IMR-90 (cell line): Measurements from ENCODE around the gene MAP7. TPM values are rescaled to one million over a fixed set of nuclear protein-coding genes. Genes with fewer than 3 reads are reported as not detected.
A peak's percentile ranks its signal among the peaks of the same experiment; 100 is the strongest.

Source experiments
- ATAC-seq: fragments of 200-7000 bp; cut with Tn5 transposase; 2 replicates; pipeline ENCODE4 v1.9.1; 2020; ENCODE audit warnings: low read depth, mild to moderate bottlenecking, moderate library complexity
- BruUV-seq: library from RNA; stranded (reverse); fragments of 400-500 nt; replicated peaks from 2 replicates; lab custom pipeline; 2021; lab: Mats Ljungman, UMichigan
- CTCF ChIA-PET: fragments of 300-600 bp; formaldehyde crosslinking; extraction: SDS; loops from one replicate; lab custom pipeline; 2021; ENCODE audit warnings: antibody characterized with exemption; lab: Yijun Ruan, JAX
- POLR2A ChIA-PET: fragments of 300-600 bp; sonication (Branson Sonifier 250); formaldehyde crosslinking; loops from one replicate; lab custom pipeline; 2022; ENCODE audit warnings: antibody characterized with exemption; ENCODE audit not compliant: unreplicated experiment; lab: Charles Lee
- DNase-seq: peaks from one replicate; pipeline ENCODE4 v3.0.0; 2013
- H2AFZ ChIP-seq: replicated peaks from 2 replicates; pipeline ENCODE3; 2013; ENCODE audit warnings: low read length, mild to moderate bottlenecking; ENCODE audit not compliant: poor library complexity
- H2AK5ac ChIP-seq: 2 replicates; pipeline ENCODE4 v1.6.1; 2013; ENCODE audit warnings: low read depth, low read length, inconsistent platforms
- H2AK9ac ChIP-seq: replicated peaks from 2 replicates; pipeline ENCODE3; 2013; ENCODE audit warnings: mild to moderate bottlenecking, low read depth, low read length, moderate library complexity; ENCODE audit not compliant: poor library complexity
- H2BK120ac ChIP-seq: 2 replicates; pipeline ENCODE4 v1.6.1; 2013; ENCODE audit warnings: low read depth, low read length, inconsistent platforms
- H2BK15ac ChIP-seq: 3 replicates; pipeline ENCODE4 v1.6.1; 2013; ENCODE audit warnings: low read depth, low read length, inconsistent platforms
- H2BK20ac ChIP-seq: 2 replicates; pipeline ENCODE4 v1.6.1; 2013; ENCODE audit warnings: low read depth, mild to moderate bottlenecking, inconsistent platforms, low read length, moderate library complexity
- H2BK5ac ChIP-seq: 2 replicates; pipeline ENCODE4 v1.6.1; 2013; ENCODE audit warnings: mild to moderate bottlenecking, low read depth, low read length, inconsistent platforms; ENCODE audit not compliant: poor library complexity, severe bottlenecking
- H3K14ac ChIP-seq: replicated peaks from 2 replicates; pipeline ENCODE4 v1.6.1; 2013; ENCODE audit warnings: low read depth, low read length, inconsistent platforms
- H3K18ac ChIP-seq: 2 replicates; pipeline ENCODE4 v1.6.1; 2013; ENCODE audit warnings: low read depth, low read length, control low read depth
- H3K23ac ChIP-seq: 2 replicates; pipeline ENCODE4 v1.6.1; 2013; ENCODE audit warnings: low read depth, low read length, inconsistent platforms
- H3K27ac ChIP-seq: 2 replicates; pipeline ENCODE4 v1.5.1; 2013; ENCODE audit warnings: mild to moderate bottlenecking, control low read depth, low read length; ENCODE audit not compliant: insufficient read depth
- H3K27me3 ChIP-seq: 2 replicates; pipeline ENCODE4 v1.6.1; 2013; ENCODE audit warnings: low read length; ENCODE audit not compliant: control insufficient read depth, insufficient read depth
- H3K36me3 ChIP-seq: 2 replicates; pipeline ENCODE4 v1.6.1; 2013; ENCODE audit warnings: low read length, mixed read lengths; ENCODE audit not compliant: control insufficient read depth, insufficient read depth
- H3K4ac ChIP-seq: 2 replicates; pipeline ENCODE4 v1.6.1; 2013; ENCODE audit warnings: low read depth, low read length, inconsistent platforms
- H3K4me1 ChIP-seq: 2 replicates; pipeline ENCODE4 v1.6.1; 2013; ENCODE audit warnings: low read length, mixed read lengths; ENCODE audit not compliant: control insufficient read depth, insufficient read depth
- H3K4me2 ChIP-seq: 2 replicates; pipeline ENCODE4 v1.6.1; 2013; ENCODE audit warnings: low read depth, mild to moderate bottlenecking, control low read depth, low read length, moderate library complexity
- H3K4me3 ChIP-seq: 2 replicates; pipeline ENCODE4 v1.5.1; 2013; ENCODE audit warnings: low read depth, mild to moderate bottlenecking, control low read depth, low read length, moderate library complexity; ENCODE audit not compliant: insufficient read depth
- H3K56ac ChIP-seq: 2 replicates; pipeline ENCODE4 v1.6.1; 2013; ENCODE audit warnings: low read length, inconsistent platforms; ENCODE audit not compliant: insufficient read depth; ENCODE audit errors: extremely low read depth
- H3K79me1 ChIP-seq, 2 experiments: 2 replicates each; pipeline ENCODE4 v1.6.1; 2013; ENCODE audit warnings: low read length in 2 of 2, inconsistent platforms in 1 of 2, low read depth in 1 of 2
- H3K9ac ChIP-seq: 2 replicates; pipeline ENCODE4 v1.6.1; 2013; ENCODE audit warnings: low read depth, low read length, control low read depth
- H3K9me1 ChIP-seq: 2 replicates; pipeline ENCODE4 v1.6.1; 2013; ENCODE audit warnings: low read length, inconsistent platforms; ENCODE audit not compliant: insufficient read depth
- H3K9me3 ChIP-seq: 2 replicates; pipeline ENCODE4 v1.6.1; 2013; ENCODE audit warnings: low read length; ENCODE audit not compliant: control insufficient read depth, insufficient read depth
- H4K20me1 ChIP-seq: 2 replicates; pipeline ENCODE4 v1.6.1; 2013; ENCODE audit warnings: low read length, inconsistent platforms; ENCODE audit not compliant: insufficient read depth
- H4K5ac ChIP-seq: 2 replicates; pipeline ENCODE4 v1.6.1; 2013; ENCODE audit warnings: mild to moderate bottlenecking, low read depth, low read length, control low read depth
- H4K8ac ChIP-seq, 2 experiments: 2 replicates each; pipeline ENCODE4 v1.6.1; 2013; ENCODE audit warnings: low read depth in 2 of 2, low read length in 2 of 2, control low read depth in 1 of 2, inconsistent platforms in 1 of 2
- H4K91ac ChIP-seq: 2 replicates; pipeline ENCODE4 v1.6.1; 2013; ENCODE audit warnings: low read depth, low read length, inconsistent platforms; ENCODE audit not compliant: insufficient read depth
- CEBPB ChIP-seq: IDR thresholded peaks from 2 replicates; pipeline ENCODE4 v1.6.1; 2012; ENCODE audit warnings: low read depth, low read length, improper control_type of control experiment
- MAFK ChIP-seq: IDR thresholded peaks from 2 replicates; pipeline ENCODE4 v1.6.1; 2012; ENCODE audit warnings: low read depth, low read length, improper control_type of control experiment
- NFE2L2 ChIP-seq: fragments of 150-350 bp; IDR thresholded peaks from 2 replicates; pipeline ENCODE4 v1.6.1; 2016; ENCODE audit warnings: low read depth, mild to moderate bottlenecking, low read length
- RAD21 ChIP-seq: IDR thresholded peaks from 2 replicates; pipeline ENCODE4 v1.6.1; 2012; ENCODE audit warnings: low read length, improper control_type of control experiment
- RFX5 ChIP-seq: IDR thresholded peaks from 2 replicates; pipeline ENCODE4 v1.8.0; 2012; ENCODE audit warnings: low read depth, mild to moderate bottlenecking, low read length, moderate library complexity
- WGBS, 2 experiments: methylation state at CpG; one replicate each; pipeline versions ENCODE4 v1.1.5 to v1.1.7; 2013; ENCODE audit warnings: missing lambda C conversion rate in 2 of 2; ENCODE audit not compliant: insufficient read length in 1 of 2; ENCODE audit errors: extremely low coverage in 2 of 2; 5-methylcytosine and 5-hydroxymethylcytosine counted together
- dilution Hi-C: fragments of 300-500 bp; cut with HindIII; formaldehyde crosslinking; loops from one replicate; pipeline ENCODE4 v1.14.3; 2018; ENCODE audit warnings: low sequenced_read_pairs; ENCODE audit not compliant: unreplicated experiment
- in situ Hi-C: fragments of 300-500 bp; cut with MboI; formaldehyde crosslinking; loops from 3 replicates; pipeline ENCODE4 v1.14.3; 2019; ENCODE audit warnings: low sequenced_read_pairs, inconsistent platforms, mixed read lengths
- intact Hi-C: fragments of 100-400 bp; cut with micrococcal nuclease; formaldehyde crosslinking; loops from 2 replicates; pipeline ENCODE4 v1.10.0; 2022
- polyA plus RNA-seq, 3 experiments: library from polyadenylated mRNA; depleted of rRNA; stranded (reverse); fragments of >200 nt; gene quantifications; 2 replicates each; pipeline ENCODE4 v1.2.3, GENCODE V29; 2012; ENCODE audit warnings: low replicate concordance in 1 of 3
- total RNA-seq: library from RNA; depleted of rRNA; stranded (reverse); fragments of >200 nt; gene quantifications from 2 replicates; pipeline ENCODE4 v1.2.3, GENCODE V29; 2012

The MAP7 gene
- total and polyA plus RNA-seq, 2 of the 4 experiments (the other 2 are of a cell fraction) = 0.19 to 0.36 TPM

GRCh38 chr6:136326038-136326553, 224.1 kb downstream of the MAP7 start:
- no peak overlapping the region; the same call in 1 of the 2 replicates for H3K4me2 ChIP-seq
- peak; percentile 42 for ATAC-seq

More at GRCh38 chr6:136326038-136326553, 224.1 kb downstream of the MAP7 start:
- H4K5ac ChIP-seq = no peak overlapping the region
- no CpG with 5 or more reads among the region's 8 CpGs for WGBS, 2 experiments
- no peak overlapping the region for H3K18ac ChIP-seq
- H2AK9ac ChIP-seq = no peak overlapping the region
- H4K20me1 ChIP-seq = no peaks in the 10 kb centered on the region
- H3K9me3 ChIP-seq = no peaks in the 10 kb centered on the region
- no peak for TF ChIP-seq NFE2L2
- TF ChIP-seq RFX5 = no peak
- TF ChIP-seq MAFK = no peak
- TF ChIP-seq CEBPB = no peak
- no peak for TF ChIP-seq RAD21
- no peaks in the 10 kb centered on the region for H3K27me3 ChIP-seq
- dilution Hi-C loops = no loop called here
- H3K4me3 ChIP-seq = no peak overlapping the region
- H3K9me1 ChIP-seq = no peaks in the 10 kb centered on the region
- POLR2A ChIA-PET = no interaction called here
- no peak overlapping the region for H2BK120ac ChIP-seq
- no peak overlapping the region for H4K91ac ChIP-seq
- intact Hi-C loops = no loop called here
- H3K9ac ChIP-seq = no peak overlapping the region
- no peak overlapping the region for H3K23ac ChIP-seq
- no peak overlapping the region for H2BK15ac ChIP-seq
- no peak overlapping the region for H3K56ac ChIP-seq
- CTCF ChIA-PET = interaction anchor here (0.7 kb wide), 1 partner anchor 9 kb away, joined by 3 read pairs; no protein-coding TSS in a partner anchor
- DNase-seq = peak; percentile 62
- H3K27ac ChIP-seq = no peak overlapping the region
- in situ Hi-C loops = no loop called here
- H3K36me3 ChIP-seq = no peaks in the 10 kb centered on the region
- H3K79me1 ChIP-seq = no peaks in the 10 kb centered on the region
- H2AFZ ChIP-seq = no peak overlapping the region
- H2BK5ac ChIP-seq = no peak overlapping the region
- no peak overlapping the region for H2AK5ac ChIP-seq
- H3K14ac ChIP-seq = no peak overlapping the region
- peaks cover 2% of the 10 kb centered on the region; the same call in 1 of the 2 replicates for H3K4me1 ChIP-seq
- no peak overlapping the region for H3K4ac ChIP-seq
- BruUV-seq = no TSS peak
- H4K8ac ChIP-seq = no peak overlapping the region
- no peak overlapping the region for H2BK20ac ChIP-seq
